ENCODE results near the gene ZMYND8.

The ZMYND8 gene

GRCh38 chr20:47266847-47267515 is 89.5 kb downstream of the ZMYND8 start:
- TF ChIP-seq, protein P1, sequence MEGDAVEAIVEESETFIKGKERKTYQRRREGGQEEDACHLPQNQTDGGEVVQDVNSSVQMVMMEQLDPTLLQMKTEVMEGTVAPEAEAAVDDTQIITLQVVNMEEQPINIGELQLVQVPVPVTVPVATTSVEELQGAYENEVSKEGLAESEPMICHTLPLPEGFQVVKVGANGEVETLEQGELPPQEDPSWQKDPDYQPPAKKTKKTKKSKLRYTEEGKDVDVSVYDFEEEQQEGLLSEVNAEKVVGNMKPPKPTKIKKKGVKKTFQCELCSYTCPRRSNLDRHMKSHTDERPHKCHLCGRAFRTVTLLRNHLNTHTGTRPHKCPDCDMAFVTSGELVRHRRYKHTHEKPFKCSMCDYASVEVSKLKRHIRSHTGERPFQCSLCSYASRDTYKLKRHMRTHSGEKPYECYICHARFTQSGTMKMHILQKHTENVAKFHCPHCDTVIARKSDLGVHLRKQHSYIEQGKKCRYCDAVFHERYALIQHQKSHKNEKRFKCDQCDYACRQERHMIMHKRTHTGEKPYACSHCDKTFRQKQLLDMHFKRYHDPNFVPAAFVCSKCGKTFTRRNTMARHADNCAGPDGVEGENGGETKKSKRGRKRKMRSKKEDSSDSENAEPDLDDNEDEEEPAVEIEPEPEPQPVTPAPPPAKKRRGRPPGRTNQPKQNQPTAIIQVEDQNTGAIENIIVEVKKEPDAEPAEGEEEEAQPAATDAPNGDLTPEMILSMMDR (IDR thresholded peaks at IDR 0.05): no peak

GRCh38 chr20:47265984-47266383 is 90.5 kb downstream of the ZMYND8 start:
- TF ChIP-seq, protein P1 (IDR thresholded peaks at IDR 0.05): no peak

DNA sequence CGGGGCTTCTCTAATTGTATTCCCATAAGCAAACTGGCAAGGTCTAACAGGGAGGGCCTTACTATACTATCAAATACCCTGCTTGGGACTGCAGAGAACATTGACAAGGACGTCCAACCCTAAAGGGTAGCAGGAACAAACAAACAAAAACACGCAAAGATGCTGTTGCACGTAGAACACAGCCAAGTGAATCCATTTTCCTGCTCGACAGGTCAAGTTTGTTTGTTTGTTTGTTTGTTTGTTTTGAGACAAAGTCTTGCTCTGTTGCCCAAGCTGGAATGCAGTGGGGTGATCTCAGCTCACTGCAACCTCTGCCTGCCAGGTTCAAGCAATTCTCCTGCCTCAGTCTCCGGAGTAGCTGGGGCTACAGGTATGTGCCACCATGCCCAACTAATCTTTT is 91.3 kb downstream of the ZMYND8 start:
- TF ChIP-seq, protein P1 (IDR thresholded peaks at IDR 0.05): no peak

GRCh38 chr20:47263465-47264084 is 92.9 kb downstream of the ZMYND8 start:
- TF ChIP-seq, protein P1 (IDR thresholded peaks at IDR 0.05): no peak

- TF ChIP-seq, protein P1 (IDR thresholded peaks at IDR 0.05): no peak
Measured at GRCh38 chr20:47263080-47263464, 93.4 kb downstream of the ZMYND8 start.

DNA sequence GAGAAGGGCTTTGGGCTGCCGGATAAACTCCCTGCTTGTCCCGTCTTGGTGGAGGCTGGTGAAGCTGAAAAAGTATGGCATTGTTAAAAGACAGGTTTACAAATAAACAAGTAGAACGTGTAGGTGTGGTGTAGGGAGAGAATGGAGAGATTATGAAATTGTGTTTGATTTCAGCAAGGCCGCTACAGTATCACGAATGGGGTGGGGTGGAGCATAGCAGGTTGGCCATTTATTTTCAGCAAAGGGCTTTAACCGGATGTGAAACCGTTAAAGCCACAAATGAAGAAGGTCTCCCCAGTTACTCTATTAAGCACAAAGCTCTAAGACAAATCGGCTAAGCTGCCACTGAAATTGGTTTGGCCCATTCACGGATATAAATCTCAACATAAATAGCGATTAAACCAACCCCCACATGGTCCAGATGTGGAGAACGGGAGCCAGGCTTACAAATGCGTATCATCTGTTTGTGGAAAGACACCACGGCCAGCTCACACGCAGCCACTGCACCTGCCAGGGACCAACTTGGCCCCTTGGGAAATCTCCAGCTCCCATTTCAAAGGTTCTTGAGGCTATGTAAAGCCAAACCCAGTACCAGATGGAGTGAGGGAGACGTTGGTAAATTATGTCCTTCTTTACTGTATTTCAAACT is 94.0 kb downstream of the ZMYND8 start:
- TF ChIP-seq, protein P1 (IDR thresholded peaks at IDR 0.05): no peak

DNA sequence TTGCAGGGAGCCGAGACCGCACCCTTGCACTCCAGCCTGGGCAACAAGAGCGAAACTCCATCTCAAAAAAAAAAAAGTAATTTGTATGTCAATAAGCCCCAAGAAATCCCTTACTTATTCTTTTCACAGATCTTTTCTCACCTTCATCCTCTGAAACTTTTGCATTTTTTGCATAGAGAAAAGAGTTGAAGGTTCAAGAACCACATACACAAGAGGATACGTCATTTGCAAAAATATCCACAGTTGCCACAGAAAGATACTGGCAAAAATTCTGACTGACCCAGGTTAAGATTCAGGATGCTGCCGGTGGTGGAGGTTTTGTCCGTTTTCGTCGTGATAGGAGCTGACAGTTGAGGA is 94.5 kb downstream of the ZMYND8 start:
- TF ChIP-seq, protein P1 (IDR thresholded peaks at IDR 0.05): no peak
